ENCODE data around the gene MARCHF2.

MARCHF2 gene

DNA sequence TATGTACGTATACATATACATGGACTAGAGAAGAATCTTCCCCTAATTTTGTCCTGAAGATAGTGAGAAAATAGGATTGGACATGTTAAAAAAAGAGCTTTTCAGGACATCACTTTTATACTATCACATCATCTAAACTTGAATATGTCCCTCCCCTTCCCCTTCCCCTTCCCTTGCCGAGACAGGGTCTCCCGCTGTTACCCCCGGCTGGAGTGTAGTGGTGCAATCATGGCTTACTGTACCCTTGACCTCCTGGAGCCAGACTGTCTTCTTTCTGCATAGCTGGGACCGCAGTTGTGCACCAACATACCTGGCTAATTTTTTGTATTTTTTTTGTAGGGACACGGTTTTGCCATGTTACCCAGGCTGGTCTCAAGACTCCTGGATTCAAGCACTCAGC, 38.3 kb downstream of the MARCHF2 start:
- peaks cover 28% of the 10 kb centered on the region for H3K36me3 ChIP-seq (ENCODE audit: insufficient read depth, low read length)
- peak overlapping the region; percentile 20 for H3K4me2 ChIP-seq (ENCODE audit: low read length)
- peaks cover 36% of the 10 kb centered on the region for H3K4me1 ChIP-seq (ENCODE audit: control insufficient read depth, insufficient read depth, low read length)

DNA sequence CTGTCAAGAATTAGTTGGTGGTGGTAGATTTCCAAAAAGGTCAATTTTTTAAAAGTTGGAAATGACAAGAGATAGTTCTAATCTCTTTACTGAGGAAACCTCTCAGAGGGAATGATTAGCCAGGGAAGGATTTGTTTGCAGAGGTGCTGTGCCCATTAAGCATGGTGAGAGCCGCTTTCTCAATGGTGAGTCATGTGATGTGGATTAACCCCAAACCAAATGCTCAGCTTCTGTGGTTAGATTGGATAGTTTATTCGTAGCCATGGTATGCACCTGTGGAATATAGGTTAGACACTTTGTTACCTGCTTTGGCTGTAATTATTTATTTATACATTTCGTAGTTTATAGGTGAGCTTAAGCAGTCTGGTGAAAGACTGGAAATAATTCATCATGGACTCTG, 38.8 kb downstream of the MARCHF2 start:
- peak overlapping the region; percentile 20 for H3K4me2 ChIP-seq (ENCODE audit: low read length)
- peak overlapping the region; percentile 21 for H3K4me3 ChIP-seq (ENCODE audit: low read length)
- no peaks in the 10 kb centered on the region for H3K9me3 ChIP-seq (replicated peaks; ENCODE audit: low read length)
- peaks cover 28% of the 10 kb centered on the region for H3K36me3 ChIP-seq (ENCODE audit: insufficient read depth, low read length)
- H3K27me3 ChIP-seq (ENCODE audit: control insufficient read depth, insufficient read depth, low read length), result no peaks in the 10 kb centered on the region
- no peak overlapping the region for H3K9ac ChIP-seq (ENCODE audit: low read depth, low read length)
- peaks cover 31% of the 10 kb centered on the region for H3K4me1 ChIP-seq (ENCODE audit: control insufficient read depth, insufficient read depth, low read length)

More for the DNA sequence above, 38.3 kb downstream of the MARCHF2 start:
- Histone ChIP-seq H3K27me3 (ENCODE audit: control insufficient read depth, insufficient read depth, low read length) (no peaks in the 10 kb centered on the region), H3K4me3 (ENCODE audit: low read length) (peak overlapping the region; percentile 21), H3K9me3 (replicated peaks; ENCODE audit: low read length) (no peaks in the 10 kb centered on the region), H3K9ac (ENCODE audit: low read depth, low read length) (no peak overlapping the region)

DNA sequence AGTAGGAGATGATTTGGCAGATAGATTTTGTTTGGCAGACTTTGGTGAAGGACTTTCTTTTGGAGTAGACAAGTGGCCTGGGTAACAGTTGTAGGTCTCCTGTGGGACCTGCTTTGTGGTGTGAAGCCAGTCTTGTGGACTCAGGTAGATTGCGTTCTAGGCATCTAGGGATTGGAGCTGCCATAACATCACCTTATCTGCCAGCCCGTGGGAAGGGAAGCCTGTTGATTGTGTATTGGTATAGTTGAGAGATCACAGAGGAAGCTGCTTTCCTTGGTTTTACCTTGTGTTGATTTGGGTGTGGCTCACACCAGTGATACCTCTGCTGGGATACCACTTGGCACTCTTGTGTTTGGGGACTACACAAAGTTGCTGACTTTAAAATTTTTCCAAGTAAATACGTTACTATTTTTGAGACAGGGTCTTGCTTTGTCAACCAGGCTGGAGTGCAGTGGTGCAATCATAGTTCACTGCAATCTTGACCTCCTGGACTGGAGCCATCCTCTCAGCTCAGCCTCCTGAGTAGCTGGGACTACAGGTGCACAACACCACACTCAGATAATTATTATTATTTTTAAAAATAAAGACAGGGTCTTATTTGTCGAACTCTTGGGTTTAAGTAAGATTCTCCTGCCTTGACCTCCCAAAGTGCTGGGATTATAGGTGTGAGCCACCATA, 39.5 kb downstream of the MARCHF2 start:
- no peak overlapping the region for H3K4me3 ChIP-seq (ENCODE audit: low read length)
- H3K27me3 ChIP-seq (ENCODE audit: control insufficient read depth, insufficient read depth, low read length), result no peaks in the 10 kb centered on the region
- H3K4me1 ChIP-seq (ENCODE audit: control insufficient read depth, insufficient read depth, low read length), result peaks cover 26% of the 10 kb centered on the region
- H3K4me2 ChIP-seq (ENCODE audit: low read length), result no peak overlapping the region
- H3K9ac ChIP-seq (ENCODE audit: low read depth, low read length), result no peak overlapping the region
- H3K9me3 ChIP-seq (replicated peaks; ENCODE audit: low read length), result no peaks in the 10 kb centered on the region
- H3K36me3 ChIP-seq (ENCODE audit: insufficient read depth, low read length), result peaks cover 31% of the 10 kb centered on the region

DNA sequence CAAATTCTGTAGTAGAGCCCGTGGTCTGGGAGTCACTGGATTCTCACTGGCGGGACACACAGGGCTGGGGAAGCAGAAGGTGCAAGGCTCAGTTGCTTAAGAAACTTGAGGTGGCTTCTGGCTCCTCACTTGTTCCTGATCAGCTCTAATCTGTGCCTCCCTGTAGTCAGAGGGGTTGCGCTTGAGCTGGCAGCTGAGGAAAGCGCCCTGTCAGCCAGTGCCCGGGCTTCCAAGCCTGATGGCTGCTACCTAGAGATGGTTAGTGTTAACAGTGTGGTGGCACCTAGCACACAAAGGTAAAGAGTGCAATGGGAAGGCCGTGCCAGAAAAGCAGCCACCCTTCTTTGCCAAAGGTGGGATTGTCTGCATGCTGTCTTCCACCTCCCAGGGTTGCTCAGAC, 40.5 kb downstream of the MARCHF2 start:
- no peak overlapping the region for H3K4me2 ChIP-seq (ENCODE audit: low read length)
- H3K27me3 ChIP-seq (ENCODE audit: control insufficient read depth, insufficient read depth, low read length), result no peaks in the 10 kb centered on the region
- H3K9ac ChIP-seq (ENCODE audit: low read depth, low read length), result no peak overlapping the region
- H3K36me3 ChIP-seq (ENCODE audit: insufficient read depth, low read length), result peaks cover 31% of the 10 kb centered on the region
- H3K9me3 ChIP-seq (replicated peaks; ENCODE audit: low read length), result no peaks in the 10 kb centered on the region
- H3K4me3 ChIP-seq (ENCODE audit: low read length), result no peak overlapping the region
- H3K4me1 ChIP-seq (ENCODE audit: control insufficient read depth, insufficient read depth, low read length), result peaks cover 31% of the 10 kb centered on the region

DNA sequence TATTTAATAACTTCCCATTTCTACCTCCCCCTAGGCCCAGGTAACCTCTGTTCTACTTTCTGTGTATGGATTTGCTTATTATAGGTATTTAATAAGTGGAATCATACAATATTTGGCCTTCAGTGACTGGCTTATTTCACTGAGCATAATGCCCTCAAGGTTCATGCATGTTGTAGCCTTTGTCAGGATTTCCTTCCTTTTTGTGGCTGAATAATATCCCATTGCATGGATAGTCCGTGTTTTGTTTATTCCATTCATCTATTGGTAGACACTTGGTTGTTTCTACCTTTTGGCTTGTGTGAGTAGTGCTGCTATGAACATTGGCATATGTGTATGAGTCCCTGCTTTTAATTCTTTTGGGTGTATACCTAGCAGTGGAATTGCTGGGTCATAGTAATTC, 41.1 kb downstream of the MARCHF2 start:
- H3K36me3 ChIP-seq (ENCODE audit: insufficient read depth, low read length), result peaks cover 31% of the 10 kb centered on the region

DNA sequence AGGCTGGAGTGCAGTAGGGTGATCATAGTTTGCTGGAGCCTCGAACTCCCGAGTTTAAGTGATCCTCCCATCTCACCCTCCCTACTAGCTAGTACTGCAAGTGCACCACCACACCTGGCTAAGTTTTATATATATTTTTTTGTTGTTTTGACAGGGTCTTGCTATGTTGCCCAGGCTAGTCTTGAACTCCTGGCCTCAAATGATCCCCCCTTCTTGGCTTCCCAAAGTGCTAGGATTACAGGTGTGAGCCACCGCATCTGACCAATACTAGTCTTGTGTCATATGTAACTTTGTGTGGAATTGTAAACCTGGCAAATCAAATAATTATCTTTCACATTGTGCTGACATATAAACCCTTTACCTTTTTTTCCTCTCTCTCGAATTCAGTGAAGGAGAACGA, 41.9 kb downstream of the MARCHF2 start:
- Histone ChIP-seq H3K4me2 (ENCODE audit: low read length) (no peak overlapping the region), H3K4me3 (ENCODE audit: low read length) (no peak overlapping the region), H3K9me3 (replicated peaks; ENCODE audit: low read length) (no peaks in the 10 kb centered on the region), H3K27me3 (ENCODE audit: control insufficient read depth, insufficient read depth, low read length) (no peaks in the 10 kb centered on the region), H3K9ac (ENCODE audit: low read depth, low read length) (no peak overlapping the region), H3K4me1 (ENCODE audit: control insufficient read depth, insufficient read depth, low read length) (peaks cover 41% of the 10 kb centered on the region), H3K36me3 (ENCODE audit: insufficient read depth, low read length) (peaks cover 31% of the 10 kb centered on the region)

More for the DNA sequence above, 41.1 kb downstream of the MARCHF2 start:
- no peak overlapping the region for H3K9ac ChIP-seq (ENCODE audit: low read depth, low read length)
- no peak overlapping the region for H3K4me3 ChIP-seq (ENCODE audit: low read length)
- no peaks in the 10 kb centered on the region for H3K27me3 ChIP-seq (ENCODE audit: control insufficient read depth, insufficient read depth, low read length)
- peaks cover 34% of the 10 kb centered on the region for H3K4me1 ChIP-seq (ENCODE audit: control insufficient read depth, insufficient read depth, low read length)
- no peaks in the 10 kb centered on the region for H3K9me3 ChIP-seq (replicated peaks; ENCODE audit: low read length)
- no peak overlapping the region for H3K4me2 ChIP-seq (ENCODE audit: low read length)

DNA sequence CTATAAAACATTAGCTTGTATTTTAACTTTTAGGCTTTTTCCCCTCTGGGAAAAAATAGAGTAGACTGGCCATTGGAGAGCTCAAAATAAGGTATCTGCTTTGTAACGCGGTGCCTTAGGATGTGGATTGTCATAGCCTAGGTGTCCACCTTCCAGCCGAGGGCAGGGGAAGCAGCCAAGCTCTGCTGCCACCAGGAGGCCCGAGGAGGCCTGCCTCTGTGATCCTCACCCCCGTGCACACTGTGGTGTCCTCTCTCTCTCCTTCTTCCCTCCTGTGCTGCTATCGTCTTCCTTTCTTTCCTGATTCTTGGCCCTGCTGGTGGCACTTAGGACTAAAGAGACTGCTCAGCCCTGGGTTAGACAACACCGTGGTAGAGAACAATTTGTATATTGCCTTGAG, 43.0 kb downstream of the MARCHF2 start:
- no peak overlapping the region for H3K9ac ChIP-seq (ENCODE audit: low read depth, low read length)
- peaks cover 51% of the 10 kb centered on the region for H3K4me1 ChIP-seq (ENCODE audit: control insufficient read depth, insufficient read depth, low read length)
- H3K4me2 ChIP-seq (ENCODE audit: low read length), result no peak overlapping the region
- H3K27me3 ChIP-seq (ENCODE audit: control insufficient read depth, insufficient read depth, low read length), result no peaks in the 10 kb centered on the region
- H3K9me3 ChIP-seq (replicated peaks; ENCODE audit: low read length), result no peaks in the 10 kb centered on the region
- peaks cover 31% of the 10 kb centered on the region for H3K36me3 ChIP-seq (ENCODE audit: insufficient read depth, low read length)
- H3K4me3 ChIP-seq (ENCODE audit: low read length), result no peak overlapping the region

DNA sequence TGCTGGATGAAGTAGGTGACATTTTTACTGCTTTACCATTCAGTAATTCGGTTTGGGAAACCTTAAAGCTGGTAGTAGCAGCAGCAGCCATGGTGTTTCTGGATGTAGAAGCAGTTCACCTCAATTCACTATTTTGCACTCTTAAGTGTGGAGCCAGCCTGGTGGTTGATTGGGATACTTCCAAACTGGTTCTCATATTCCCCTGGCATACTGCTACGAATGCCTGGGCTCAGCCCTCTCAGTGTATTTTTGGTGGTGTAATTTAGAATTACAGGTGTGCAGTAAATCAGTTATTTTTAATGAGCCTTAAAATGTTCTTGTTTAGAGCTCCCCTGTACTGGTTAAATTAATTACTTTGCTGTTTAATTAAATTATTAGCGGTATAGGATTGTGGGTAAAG, 44.1 kb downstream of the MARCHF2 start:
- Histone ChIP-seq H3K4me1 (ENCODE audit: control insufficient read depth, insufficient read depth, low read length) (peaks cover 51% of the 10 kb centered on the region), H3K4me2 (ENCODE audit: low read length) (no peak overlapping the region), H3K27me3 (ENCODE audit: control insufficient read depth, insufficient read depth, low read length) (no peaks in the 10 kb centered on the region), H3K36me3 (ENCODE audit: insufficient read depth, low read length) (peaks cover 36% of the 10 kb centered on the region), H3K4me3 (ENCODE audit: low read length) (no peak overlapping the region), H3K9ac (ENCODE audit: low read depth, low read length) (no peak overlapping the region), H3K9me3 (replicated peaks; ENCODE audit: low read length) (no peaks in the 10 kb centered on the region)

DNA sequence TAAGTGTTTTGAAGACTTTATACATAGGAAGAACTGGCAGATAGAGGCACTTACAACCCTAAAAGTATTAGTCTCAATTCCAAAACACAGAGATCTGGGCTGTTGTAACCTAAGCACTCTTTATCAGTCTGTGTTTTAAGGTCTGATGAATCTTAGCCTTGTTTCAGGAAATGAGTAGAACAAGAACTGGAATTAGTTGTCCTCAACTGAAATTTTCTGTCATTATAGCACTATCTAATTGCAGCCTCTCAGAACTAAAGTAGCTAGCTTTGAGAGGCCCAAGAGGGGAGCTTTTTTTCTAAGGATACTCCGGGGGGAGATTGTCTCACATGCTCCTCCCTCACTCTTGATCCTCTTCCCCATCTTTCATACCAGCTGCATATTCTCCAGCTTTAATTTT, 44.7 kb downstream of the MARCHF2 start:
- Histone ChIP-seq H3K36me3 (ENCODE audit: insufficient read depth, low read length) (peaks cover 33% of the 10 kb centered on the region), H3K4me3 (ENCODE audit: low read length) (no peak overlapping the region), H3K9me3 (replicated peaks; ENCODE audit: low read length) (no peaks in the 10 kb centered on the region), H3K27me3 (ENCODE audit: control insufficient read depth, insufficient read depth, low read length) (no peaks in the 10 kb centered on the region), H3K4me2 (ENCODE audit: low read length) (no peak overlapping the region), H3K4me1 (ENCODE audit: control insufficient read depth, insufficient read depth, low read length) (peaks cover 51% of the 10 kb centered on the region), H3K9ac (ENCODE audit: low read depth, low read length) (no peak overlapping the region)

DNA sequence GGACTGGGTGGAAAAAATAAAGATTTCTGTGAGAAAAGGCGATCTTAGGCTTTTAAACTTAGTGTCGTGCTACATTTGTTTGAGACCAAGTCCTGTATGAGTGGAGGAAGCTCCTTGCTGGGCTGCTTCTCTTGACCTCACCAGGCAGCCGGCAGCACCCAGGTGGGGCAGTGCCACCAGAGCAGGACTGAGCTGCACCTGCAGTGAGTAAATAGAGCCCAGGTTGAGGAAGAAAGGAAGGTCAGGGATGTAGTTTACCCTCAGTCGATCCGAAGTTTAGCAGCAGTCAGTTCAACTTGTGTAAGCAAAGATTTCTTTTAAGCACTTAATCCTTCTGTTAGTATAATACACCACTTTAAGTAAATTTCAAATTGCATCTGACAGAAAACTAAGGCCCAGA, 45.3 kb downstream of the MARCHF2 start:
- no peak overlapping the region for H3K9ac ChIP-seq (ENCODE audit: low read depth, low read length)
- H3K27me3 ChIP-seq (ENCODE audit: control insufficient read depth, insufficient read depth, low read length), result no peaks in the 10 kb centered on the region
- H3K4me1 ChIP-seq (ENCODE audit: control insufficient read depth, insufficient read depth, low read length), result peaks cover 51% of the 10 kb centered on the region
- no peak overlapping the region for H3K4me2 ChIP-seq (ENCODE audit: low read length)
- H3K4me3 ChIP-seq (ENCODE audit: low read length), result no peak overlapping the region
- peaks cover 37% of the 10 kb centered on the region for H3K36me3 ChIP-seq (ENCODE audit: insufficient read depth, low read length)
- H3K9me3 ChIP-seq (replicated peaks; ENCODE audit: low read length), result no peaks in the 10 kb centered on the region

DNA sequence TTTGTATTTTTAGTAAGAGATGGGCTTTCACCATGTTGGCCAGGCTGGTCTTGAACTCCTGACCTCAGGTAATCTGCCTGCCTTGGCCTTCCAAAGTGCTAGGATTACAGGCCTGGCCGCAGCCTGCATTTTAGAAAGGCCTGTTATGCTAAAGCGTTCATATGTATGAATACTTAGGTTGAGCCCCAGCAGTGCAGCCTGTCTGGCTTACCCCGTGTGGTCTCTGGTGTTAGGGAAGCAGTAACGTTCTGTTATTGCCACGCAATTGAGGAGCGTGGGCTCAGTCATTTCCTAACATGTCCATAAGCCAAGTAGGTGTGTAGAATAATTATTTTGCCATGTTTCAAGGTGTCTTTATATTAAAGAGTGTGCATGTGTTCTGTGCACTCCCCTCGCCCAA, 46.0 kb downstream of the MARCHF2 start:
- H3K9ac ChIP-seq (ENCODE audit: low read depth, low read length), result peak overlapping the region; percentile 76
- H3K9me3 ChIP-seq (replicated peaks; ENCODE audit: low read length), result no peaks in the 10 kb centered on the region
- H3K4me3 ChIP-seq (ENCODE audit: low read length), result peak overlapping the region; percentile 60
- no peaks in the 10 kb centered on the region for H3K27me3 ChIP-seq (ENCODE audit: control insufficient read depth, insufficient read depth, low read length)
- peaks cover 51% of the 10 kb centered on the region for H3K4me1 ChIP-seq (ENCODE audit: control insufficient read depth, insufficient read depth, low read length)
- H3K36me3 ChIP-seq (ENCODE audit: insufficient read depth, low read length), result peaks cover 43% of the 10 kb centered on the region
- peak overlapping the region; percentile 75 for H3K4me2 ChIP-seq (ENCODE audit: low read length)

DNA sequence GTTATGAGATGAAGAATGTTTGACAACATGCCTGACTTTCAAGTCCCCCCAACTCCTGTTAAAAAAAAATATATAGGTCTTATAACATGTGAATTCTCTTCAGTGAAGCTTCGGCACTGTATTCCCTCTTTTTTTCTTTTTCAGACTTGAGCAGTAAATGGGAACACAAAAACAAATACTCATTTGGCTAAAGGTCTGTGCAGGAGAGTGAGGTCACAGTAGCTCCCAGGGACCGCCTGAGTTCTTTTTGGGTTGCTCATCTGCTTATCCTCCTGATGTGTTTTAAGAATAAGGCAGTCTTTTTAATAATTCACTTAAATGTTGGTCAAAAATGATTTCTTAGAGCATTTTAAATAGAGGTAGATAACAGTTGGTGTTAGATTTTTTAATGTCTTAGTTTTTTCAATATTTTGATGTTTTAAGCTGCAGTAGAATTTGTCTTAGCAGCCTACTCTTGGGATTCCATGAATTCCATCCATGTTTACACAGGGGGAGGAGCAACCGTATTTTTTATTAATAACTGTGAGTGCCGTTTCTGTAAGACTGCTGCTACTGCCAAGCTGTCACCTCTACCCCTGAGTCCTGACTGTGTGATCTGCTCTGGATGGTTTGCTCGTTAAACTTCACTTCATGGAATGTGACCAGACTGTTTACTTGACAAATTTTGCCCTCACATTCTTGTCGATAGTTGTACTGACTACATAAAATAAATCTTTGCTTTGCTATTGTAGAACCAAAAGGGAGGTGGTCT, 46.6 kb downstream of the MARCHF2 start:
- peak overlapping the region; percentile 60 for H3K4me3 ChIP-seq (ENCODE audit: low read length)
- peaks cover 51% of the 10 kb centered on the region for H3K4me1 ChIP-seq (ENCODE audit: control insufficient read depth, insufficient read depth, low read length)
- peak overlapping the region; percentile 76 for H3K9ac ChIP-seq (ENCODE audit: low read depth, low read length)
- H3K4me2 ChIP-seq (ENCODE audit: low read length), result peak overlapping the region; percentile 75
- peaks cover 49% of the 10 kb centered on the region for H3K36me3 ChIP-seq (ENCODE audit: insufficient read depth, low read length)
- H3K9me3 ChIP-seq (replicated peaks; ENCODE audit: low read length), result no peaks in the 10 kb centered on the region
- H3K27me3 ChIP-seq (ENCODE audit: control insufficient read depth, insufficient read depth, low read length), result no peaks in the 10 kb centered on the region
